ENCODE measurements around the gene GJA10.
"Not testable (repeated sequence)": the region's sequence is repeated elsewhere in the genome, so short reads cannot be mapped to it uniquely, and the experiment has no call there.

Gene GJA10

GRCh38 chr6:89894169-89894568, at the start of gene GJA10:
GJA10 (plus strand) TSS chr6:89894469; CDS start chr6:89894469, 0 bp downstream.
- no peak for DNase-seq

GRCh38 chr6:89847513-89847912, 46.8 kb upstream of the GJA10 start:
- DNase-seq: not testable (repeated sequence)

- no peak for DNase-seq
These were observed 41.2 kb upstream of the GJA10 start for GRCh38 chr6:89853068-89853467.

GRCh38 chr6:89858041-89858440, 36.2 kb upstream of the GJA10 start:
- DNase-seq: no peak

- DNase-seq: no peak
These were observed 34.5 kb upstream of the GJA10 start for GRCh38 chr6:89859744-89860143.

- DNase-seq: no peak
These were observed 32.0 kb upstream of the GJA10 start for GRCh38 chr6:89862273-89862672.

GRCh38 chr6:89862698-89863097, 31.6 kb upstream of the GJA10 start:
- DNase-seq: no peak

- DNase-seq: no peak
These were observed 28.1 kb upstream of the GJA10 start for GRCh38 chr6:89866024-89866678.

- no peak for DNase-seq
These were observed 20.5 kb upstream of the GJA10 start for GRCh38 chr6:89873721-89874120.

GRCh38 chr6:89874438-89874837, 19.8 kb upstream of the GJA10 start:
- DNase-seq: no peak

- DNase-seq: no peak
These were observed 7.7 kb upstream of the GJA10 start for GRCh38 chr6:89886378-89887120.

GRCh38 chr6:89887452-89888137, 6.7 kb upstream of the GJA10 start:
- DNase-seq: no peak

GRCh38 chr6:89888138-89888514, 6.1 kb upstream of the GJA10 start:
- DNase-seq: no peak

GRCh38 chr6:89888871-89889270, 5.4 kb upstream of the GJA10 start:
- no peak for DNase-seq

- peak; percentile 18 for DNase-seq
These were observed 3.3 kb upstream of the GJA10 start for GRCh38 chr6:89890845-89891528.

GRCh38 chr6:89892577-89892976, 1.7 kb upstream of the GJA10 start:
- DNase-seq: not testable (repeated sequence)

- DNase-seq: no peak
These were observed 1.1 kb downstream of the GJA10 start for GRCh38 chr6:89895276-89895874.

GRCh38 chr6:89910001-89910901, 16.0 kb downstream of the GJA10 start:
- DNase-seq: not testable (repeated sequence)

GRCh38 chr6:89910902-89911240, 16.6 kb downstream of the GJA10 start:
- no peak for DNase-seq

GRCh38 chr6:89916136-89916920, 22.1 kb downstream of the GJA10 start:
- DNase-seq: no peak

- DNase-seq: no peak
These were observed 22.9 kb downstream of the GJA10 start for GRCh38 chr6:89917216-89917615.

Data from DMS79 (cell line).